Measurements from ENCODE around the gene NUP107.

Gene NUP107

GRCh38 chr12:68790952-68791234 lies 104.1 kb downstream of the NUP107 start:
- H3K4me3 ChIP-seq (ENCODE audit: low read depth, low read length): no peak overlapping the region
- H3K4me1 ChIP-seq: no peaks in the 10 kb centered on the region
- no peak for TF ChIP-seq CTCF (IDR thresholded peaks at IDR 0.05; ENCODE audit: low read depth, low read length)
- no peak for DNase-seq
- no peaks in the 10 kb centered on the region for H3K9me3 ChIP-seq
- no peaks in the 10 kb centered on the region for H3K27me3 ChIP-seq
- H3K36me3 ChIP-seq: no peaks in the 10 kb centered on the region

DNA sequence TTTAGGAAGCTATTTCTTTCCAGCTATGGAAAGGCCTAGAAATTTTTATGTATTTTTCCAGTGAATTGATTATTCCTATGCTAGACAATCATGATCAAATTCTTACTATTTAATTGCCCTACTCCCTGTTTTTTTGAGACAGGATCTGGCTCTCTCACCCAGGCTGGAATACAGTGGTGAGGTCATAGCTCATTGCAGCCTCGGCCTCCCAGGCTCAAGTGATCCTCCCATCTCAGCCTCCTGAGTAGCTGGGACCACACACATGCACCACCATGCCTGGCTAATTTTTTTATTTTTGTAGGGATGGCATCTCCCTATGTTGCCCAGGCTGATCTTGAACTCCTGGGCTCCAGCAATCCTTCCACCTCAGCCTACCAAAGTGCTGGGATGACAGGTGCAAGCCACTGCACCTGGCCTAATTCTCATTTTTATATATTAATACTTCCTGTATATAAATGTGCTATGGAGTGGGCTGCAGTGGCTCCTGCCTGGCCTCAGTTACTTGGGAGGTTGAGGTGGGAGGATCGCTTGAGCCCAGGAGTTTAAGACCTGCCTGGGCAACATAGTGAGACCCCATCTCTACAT lies 105.2 kb downstream of the NUP107 start:
- Histone ChIP-seq H3K4me3 (ENCODE audit: low read depth, low read length) (no peak overlapping the region), H3K36me3 (no peaks in the 10 kb centered on the region), H3K27me3 (no peaks in the 10 kb centered on the region), H3K4me1 (no peaks in the 10 kb centered on the region), H3K9me3 (no peaks in the 10 kb centered on the region)
- no peak for DNase-seq
- no peak for TF ChIP-seq CTCF (IDR thresholded peaks at IDR 0.05; ENCODE audit: low read depth, low read length)

GRCh38 chr12:68792952-68793351 lies 106.2 kb downstream of the NUP107 start:
- Histone ChIP-seq H3K36me3 (no peaks in the 10 kb centered on the region), H3K4me1 (no peaks in the 10 kb centered on the region), H3K4me3 (ENCODE audit: low read depth, low read length) (no peak overlapping the region), H3K27me3 (no peaks in the 10 kb centered on the region), H3K9me3 (no peaks in the 10 kb centered on the region)
- DNase-seq: peak; percentile 12
- no peak for TF ChIP-seq CTCF (IDR thresholded peaks at IDR 0.05; ENCODE audit: low read depth, low read length)

- no peak overlapping the region for H3K4me3 ChIP-seq (ENCODE audit: low read depth, low read length)
- TF ChIP-seq CTCF (IDR thresholded peaks at IDR 0.05; ENCODE audit: low read depth, low read length): no peak
- H3K27me3 ChIP-seq: no peaks in the 10 kb centered on the region
- no peak for DNase-seq
- H3K36me3 ChIP-seq: no peaks in the 10 kb centered on the region
- no peaks in the 10 kb centered on the region for H3K9me3 ChIP-seq
- no peaks in the 10 kb centered on the region for H3K4me1 ChIP-seq
Observed at GRCh38 chr12:68793436-68793835, 106.7 kb downstream of the NUP107 start.

GRCh38 chr12:68793975-68794652 lies 107.3 kb downstream of the NUP107 start:
- TF ChIP-seq CTCF (IDR thresholded peaks at IDR 0.05; ENCODE audit: low read depth, low read length): no peak
- Histone ChIP-seq H3K27me3 (no peaks in the 10 kb centered on the region), H3K9me3 (no peaks in the 10 kb centered on the region), H3K36me3 (no peaks in the 10 kb centered on the region), H3K4me3 (ENCODE audit: low read depth, low read length) (no peak overlapping the region), H3K4me1 (no peaks in the 10 kb centered on the region)
- DNase-seq: no peak

- no peak for TF ChIP-seq CTCF (IDR thresholded peaks at IDR 0.05; ENCODE audit: low read depth, low read length)
- H3K4me3 ChIP-seq (ENCODE audit: low read depth, low read length): no peak overlapping the region
- no peaks in the 10 kb centered on the region for H3K36me3 ChIP-seq
- H3K4me1 ChIP-seq: no peaks in the 10 kb centered on the region
- DNase-seq: no peak
- no peaks in the 10 kb centered on the region for H3K27me3 ChIP-seq
- H3K9me3 ChIP-seq: no peaks in the 10 kb centered on the region
Observed at GRCh38 chr12:68794653-68795251, 108.0 kb downstream of the NUP107 start.

Measured in BE2C (cell line).